H9 (cell line): ENCODE measurements around the gene SLC11A1. TPM values are rescaled to one million over a fixed set of nuclear protein-coding genes. Genes with fewer than 3 reads are reported as not detected.

Experiments used
- DNase-seq: peaks from one replicate; pipeline ENCODE4 v3.0.0-alpha.2; 2017
- H2AFZ ChIP-seq: one replicate; pipeline ENCODE4 v1.6.1; 2013; ENCODE audit warnings: mild to moderate bottlenecking, low read length, control low read depth, moderate library complexity
- H2AK5ac ChIP-seq: 2 replicates; pipeline ENCODE4 v1.6.1; 2013; ENCODE audit warnings: low read length, control low read depth, mixed read lengths; ENCODE audit not compliant: insufficient read length
- H2BK120ac ChIP-seq: one replicate; pipeline ENCODE4 v1.6.1; 2013; ENCODE audit warnings: low read depth, mild to moderate bottlenecking, low read length, control low read depth, inconsistent platforms; ENCODE audit not compliant: poor library complexity, severe bottlenecking
- H2BK12ac ChIP-seq: 2 replicates; pipeline ENCODE4 v1.6.1; 2013; ENCODE audit warnings: low read length, control low read depth, mixed read lengths, low read depth; ENCODE audit not compliant: insufficient read length
- H2BK15ac ChIP-seq: 2 replicates; pipeline ENCODE4 v1.6.1; 2013; ENCODE audit warnings: low read depth, low read length, control low read depth
- H2BK20ac ChIP-seq: one replicate; pipeline ENCODE4 v1.6.1; 2013; ENCODE audit warnings: low read depth, mild to moderate bottlenecking, low read length, control low read depth, inconsistent platforms; ENCODE audit not compliant: poor library complexity, severe bottlenecking
- H2BK5ac ChIP-seq: 2 replicates; pipeline ENCODE4 v1.6.1; 2013; ENCODE audit warnings: low read length, control low read depth, mixed read lengths; ENCODE audit not compliant: insufficient read length
- H3K14ac ChIP-seq: 2 replicates; pipeline ENCODE4 v1.6.1; 2013; ENCODE audit warnings: low read length, control low read depth; ENCODE audit not compliant: insufficient read depth
- H3K18ac ChIP-seq: 2 replicates; pipeline ENCODE4 v1.6.1; 2013; ENCODE audit warnings: low read depth, mild to moderate bottlenecking, mixed read lengths, low read length, control low read depth; ENCODE audit not compliant: insufficient read length
- H3K23ac ChIP-seq: 2 replicates; pipeline ENCODE4 v1.6.1; 2013; ENCODE audit warnings: low read length, control low read depth, mixed read lengths, low read depth; ENCODE audit not compliant: insufficient read length
- H3K23me2 ChIP-seq: 2 replicates; pipeline ENCODE4 v1.6.1; 2013; ENCODE audit warnings: low read depth, mild to moderate bottlenecking, mixed read lengths, low read length, control low read depth; ENCODE audit not compliant: insufficient read length, poor library complexity, severe bottlenecking
- H3K27ac ChIP-seq: 2 replicates; pipeline ENCODE4 v1.5.1; 2013; ENCODE audit warnings: low read length, control low read depth, mixed read lengths, low read depth; ENCODE audit not compliant: insufficient read length
- H3K27me3 ChIP-seq: 2 replicates; pipeline ENCODE4 v1.6.1; 2013; ENCODE audit warnings: low read length, control low read depth, inconsistent platforms; ENCODE audit not compliant: insufficient read depth
- H3K4ac ChIP-seq: 2 replicates; pipeline ENCODE4 v1.6.1; 2013; ENCODE audit warnings: low read depth, mild to moderate bottlenecking, control low read depth, inconsistent platforms, low read length, moderate library complexity
- H3K4me1 ChIP-seq: 2 replicates; pipeline ENCODE4 v1.6.1; 2013; ENCODE audit warnings: low read length, control low read depth, inconsistent platforms; ENCODE audit not compliant: insufficient read depth
- H3K4me2 ChIP-seq: 2 replicates; pipeline ENCODE4 v1.6.1; 2013; ENCODE audit warnings: low read length, control low read depth, mixed read lengths; ENCODE audit not compliant: insufficient read length, insufficient read depth
- H3K56ac ChIP-seq: 2 replicates; pipeline ENCODE4 v1.6.1; 2013; ENCODE audit warnings: low read depth, mild to moderate bottlenecking, mixed read lengths, low read length, control low read depth; ENCODE audit not compliant: insufficient read length
- H3K79me1 ChIP-seq: 2 replicates; pipeline ENCODE4 v1.6.1; 2013; ENCODE audit warnings: low read depth, mild to moderate bottlenecking, moderate library complexity, low read length, control low read depth, inconsistent platforms; ENCODE audit not compliant: insufficient read depth, poor library complexity, severe bottlenecking
- H3K79me2 ChIP-seq: 2 replicates; pipeline ENCODE4 v1.6.1; 2013; ENCODE audit warnings: low read length, control low read depth, inconsistent platforms; ENCODE audit not compliant: insufficient read depth
- H3K9ac ChIP-seq: 2 replicates; pipeline ENCODE4 v1.6.1; 2013; ENCODE audit warnings: low read length, control low read depth, mixed read lengths; ENCODE audit not compliant: insufficient read length; ENCODE audit errors: extremely low read depth
- H3K9me3 ChIP-seq: one replicate; pipeline ENCODE4 v1.6.1; 2013; ENCODE audit warnings: low read depth, low read length, inconsistent platforms; ENCODE audit not compliant: control insufficient read depth
- H3T11ph ChIP-seq: one replicate; pipeline ENCODE4 v1.6.1; 2013; ENCODE audit warnings: mild to moderate bottlenecking, low read length, control low read depth, inconsistent platforms
- H4K20me1 ChIP-seq: one replicate; pipeline ENCODE4 v1.6.1; 2013; ENCODE audit not compliant: control insufficient read depth, insufficient read length, insufficient read depth
- H4K5ac ChIP-seq: 2 replicates; pipeline ENCODE4 v1.6.1; 2013; ENCODE audit warnings: low read depth, mild to moderate bottlenecking, mixed read lengths, low read length, control low read depth; ENCODE audit not compliant: insufficient read length
- H4K8ac ChIP-seq: replicated peaks from 2 replicates; pipeline ENCODE4 v1.6.1; 2013; ENCODE audit warnings: low read length, control low read depth, mixed read lengths, low read depth; ENCODE audit not compliant: insufficient read length
- H4K91ac ChIP-seq: 2 replicates; pipeline ENCODE4 v1.6.1; 2013; ENCODE audit warnings: low read depth, mild to moderate bottlenecking, moderate library complexity, mixed read lengths, low read length, control low read depth; ENCODE audit not compliant: insufficient read length
- H3K27ac Mint-ChIP-seq, 3 experiments: 2 replicates in 2 of 3; 3 replicates in 1 of 3; pipeline ENCODE4 v1.8.0; 2020 to 2021; ENCODE audit warnings: mixed read lengths in 3 of 3, mild to moderate bottlenecking in 1 of 3, moderate library complexity in 1 of 3
- H3K27me3 Mint-ChIP-seq: 2 replicates; pipeline ENCODE4 v1.8.0; 2021; ENCODE audit warnings: low read depth, mild to moderate bottlenecking, moderate library complexity, mixed read lengths
- H3K36me3 Mint-ChIP-seq, 3 experiments: 2 replicates in 2 of 3; 3 replicates in 1 of 3; pipeline ENCODE4 v1.8.0; 2020 to 2021; ENCODE audit warnings: low read depth in 3 of 3, mixed read lengths in 3 of 3; ENCODE audit not compliant: insufficient read depth in 1 of 3
- H3K4me1 Mint-ChIP-seq, 2 experiments: 2 replicates each; pipeline ENCODE4 v1.8.0; 2020; ENCODE audit warnings: mixed read lengths in 2 of 2
- H3K4me3 Mint-ChIP-seq, 2 experiments: 2 replicates in 1 of 2; 3 replicates in 1 of 2; pipeline ENCODE4 v1.8.0; 2020 to 2021; ENCODE audit warnings: mild to moderate bottlenecking in 2 of 2, mixed read lengths in 2 of 2, moderate library complexity in 1 of 2
- H3K9me3 Mint-ChIP-seq, 2 experiments: 2 replicates in 1 of 2; 3 replicates in 1 of 2; pipeline ENCODE4 v1.8.0; 2020; ENCODE audit warnings: mild to moderate bottlenecking in 2 of 2, mixed read lengths in 2 of 2, moderate library complexity in 1 of 2
- WGBS: extraction: QIAGEN DNeasy Blood & Tissue Kit; methylation state at CpG from one replicate; pipeline ENCODE4 v1.1.7; 2013; ENCODE audit warnings: missing lambda C conversion rate, low lambda C conversion rate, mixed read lengths; ENCODE audit not compliant: insufficient read length; ENCODE audit errors: extremely low coverage; 5-methylcytosine and 5-hydroxymethylcytosine counted together
- total RNA-seq: library from RNA; stranded (reverse); gene quantifications from 2 replicates; pipeline ENCODE4 v1.2.1, GENCODE V29; 2021
- TF ChIP-seq, protein P1 (sequence below): fragments of 200-600 bp; sonication (generic); conservative IDR thresholded peaks from 3 replicates; pipeline ENCODE4 v1.8.0; 2021; ENCODE audit warnings: antibody characterized with exemption, mild to moderate bottlenecking

The SLC11A1 gene
- total RNA-seq, 1 experiment from 2014 or later, result 0.11 TPM

DNA sequence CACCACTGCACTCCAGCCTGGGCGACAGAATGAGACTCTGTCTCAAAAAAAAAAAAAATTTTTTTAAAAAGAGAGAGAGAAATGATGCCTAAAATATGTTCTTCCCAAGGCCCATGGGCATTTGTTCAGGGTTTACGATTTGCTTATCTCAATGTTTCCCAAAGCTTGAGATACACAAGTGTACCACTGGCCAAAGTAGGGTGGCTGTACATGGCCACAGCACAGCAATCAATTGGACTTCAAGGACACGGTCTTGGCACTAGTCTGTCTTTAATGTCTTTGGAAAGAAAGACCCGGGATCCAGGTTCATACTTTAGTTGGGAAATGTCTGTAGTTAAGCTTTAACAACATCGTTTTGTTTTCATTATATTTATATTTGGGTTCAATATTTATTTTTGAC, 34.9 kb upstream of the SLC11A1 start:
- Histone ChIP-seq H3K23ac (no peak overlapping the region), H3K9ac (no peak overlapping the region), H2AFZ (no peak overlapping the region), H3K4me2 (no peak overlapping the region), H2BK12ac (no peak overlapping the region), H2BK5ac (no peak overlapping the region), H3K4me1 (no peaks in the 10 kb centered on the region; the same call in 1 of the 2 replicates), H3T11ph (no peak overlapping the region), H3K27ac (no peak overlapping the region), H3K9me3 (no peaks in the 10 kb centered on the region), H3K23me2 (no peaks in the 10 kb centered on the region), H2BK120ac (no peak overlapping the region), H2BK15ac (no peak overlapping the region), H4K20me1 (no peaks in the 10 kb centered on the region), H3K14ac (no peak overlapping the region), H2BK20ac (no peak overlapping the region), H4K5ac (no peak overlapping the region), H3K4ac (no peak overlapping the region), H3K18ac (no peak overlapping the region), H4K8ac (no peak overlapping the region), H3K56ac (no peak overlapping the region), H3K79me2 (no peaks in the 10 kb centered on the region), H4K91ac (no peak overlapping the region), H3K27me3 (no peaks in the 10 kb centered on the region), H3K79me1 (no peaks in the 10 kb centered on the region), H2AK5ac (no peak overlapping the region)
- Mint-ChIP-seq H3K27me3 (no peaks in the 10 kb centered on the region; the same call in 1 of the 2 replicates), H3K27ac (no peak overlapping the region), H3K9me3 (peaks cover 19 to 20% of the 10 kb centered on the region in 2 experiments), H3K4me3 (no peak overlapping the region), H3K36me3 (peaks cover 2 to 10% (median 9%) of the 10 kb centered on the region in 3 experiments; a peak in 5 of 7 replicates), H3K4me1 (peaks cover 5 to 10% of the 10 kb centered on the region in 2 experiments)
- TF ChIP-seq, protein P1, sequence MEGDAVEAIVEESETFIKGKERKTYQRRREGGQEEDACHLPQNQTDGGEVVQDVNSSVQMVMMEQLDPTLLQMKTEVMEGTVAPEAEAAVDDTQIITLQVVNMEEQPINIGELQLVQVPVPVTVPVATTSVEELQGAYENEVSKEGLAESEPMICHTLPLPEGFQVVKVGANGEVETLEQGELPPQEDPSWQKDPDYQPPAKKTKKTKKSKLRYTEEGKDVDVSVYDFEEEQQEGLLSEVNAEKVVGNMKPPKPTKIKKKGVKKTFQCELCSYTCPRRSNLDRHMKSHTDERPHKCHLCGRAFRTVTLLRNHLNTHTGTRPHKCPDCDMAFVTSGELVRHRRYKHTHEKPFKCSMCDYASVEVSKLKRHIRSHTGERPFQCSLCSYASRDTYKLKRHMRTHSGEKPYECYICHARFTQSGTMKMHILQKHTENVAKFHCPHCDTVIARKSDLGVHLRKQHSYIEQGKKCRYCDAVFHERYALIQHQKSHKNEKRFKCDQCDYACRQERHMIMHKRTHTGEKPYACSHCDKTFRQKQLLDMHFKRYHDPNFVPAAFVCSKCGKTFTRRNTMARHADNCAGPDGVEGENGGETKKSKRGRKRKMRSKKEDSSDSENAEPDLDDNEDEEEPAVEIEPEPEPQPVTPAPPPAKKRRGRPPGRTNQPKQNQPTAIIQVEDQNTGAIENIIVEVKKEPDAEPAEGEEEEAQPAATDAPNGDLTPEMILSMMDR, result no peak
- DNase-seq, result no peak
- WGBS, result no CpG with 5 or more reads among the region's 5 CpGs
